ENCODE results near the gene CC2D2B.

Gene CC2D2B

DNA sequence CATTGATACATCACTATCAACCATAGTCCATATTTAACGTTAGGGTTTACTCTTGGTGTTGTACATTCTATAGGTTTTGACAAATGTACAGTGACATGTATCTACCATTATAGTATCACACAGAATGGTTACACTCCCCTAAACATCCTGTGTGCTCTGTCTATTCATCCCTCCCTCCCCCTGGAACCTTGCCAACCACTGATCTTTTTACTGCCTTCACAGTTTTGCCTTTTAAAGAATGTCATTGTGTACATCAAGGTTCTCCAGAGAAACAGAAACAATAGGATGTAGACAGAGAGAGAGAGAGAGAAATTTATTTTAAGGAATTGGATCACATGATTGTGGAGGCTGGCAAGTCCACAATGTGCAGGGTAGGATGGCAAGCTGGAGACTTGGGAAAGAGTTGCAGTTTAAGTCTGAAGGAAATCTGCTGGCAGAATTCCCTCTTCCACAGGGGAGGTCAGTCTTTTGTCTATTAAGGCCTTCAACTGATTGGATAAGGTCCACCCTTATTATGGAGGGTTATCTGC lies 90.5 kb downstream of the CC2D2B start:
- H3K4me3 ChIP-seq (ENCODE audit: control insufficient read depth, low read depth, low read length) = no peak overlapping the region
- TF ChIP-seq, protein P1, sequence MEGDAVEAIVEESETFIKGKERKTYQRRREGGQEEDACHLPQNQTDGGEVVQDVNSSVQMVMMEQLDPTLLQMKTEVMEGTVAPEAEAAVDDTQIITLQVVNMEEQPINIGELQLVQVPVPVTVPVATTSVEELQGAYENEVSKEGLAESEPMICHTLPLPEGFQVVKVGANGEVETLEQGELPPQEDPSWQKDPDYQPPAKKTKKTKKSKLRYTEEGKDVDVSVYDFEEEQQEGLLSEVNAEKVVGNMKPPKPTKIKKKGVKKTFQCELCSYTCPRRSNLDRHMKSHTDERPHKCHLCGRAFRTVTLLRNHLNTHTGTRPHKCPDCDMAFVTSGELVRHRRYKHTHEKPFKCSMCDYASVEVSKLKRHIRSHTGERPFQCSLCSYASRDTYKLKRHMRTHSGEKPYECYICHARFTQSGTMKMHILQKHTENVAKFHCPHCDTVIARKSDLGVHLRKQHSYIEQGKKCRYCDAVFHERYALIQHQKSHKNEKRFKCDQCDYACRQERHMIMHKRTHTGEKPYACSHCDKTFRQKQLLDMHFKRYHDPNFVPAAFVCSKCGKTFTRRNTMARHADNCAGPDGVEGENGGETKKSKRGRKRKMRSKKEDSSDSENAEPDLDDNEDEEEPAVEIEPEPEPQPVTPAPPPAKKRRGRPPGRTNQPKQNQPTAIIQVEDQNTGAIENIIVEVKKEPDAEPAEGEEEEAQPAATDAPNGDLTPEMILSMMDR (conservative IDR thresholded peaks at IDR 0.05; ENCODE audit: control insufficient read depth, insufficient read depth, low read depth, low read length) = no peak
- no peak for DNase-seq (ENCODE audit: low read depth)

- TF ChIP-seq, protein P1 (conservative IDR thresholded peaks at IDR 0.05; ENCODE audit: control insufficient read depth, insufficient read depth, low read depth, low read length) = no peak
- H3K4me3 ChIP-seq (ENCODE audit: control insufficient read depth, low read depth, low read length) = no peak overlapping the region
- no peak for DNase-seq (ENCODE audit: low read depth)
Measured at GRCh38 chr10:96013956-96014355, 106.2 kb downstream of the CC2D2B start.

GRCh38 chr10:96014473-96015102 lies 106.8 kb downstream of the CC2D2B start:
- TF ChIP-seq, protein P1 (conservative IDR thresholded peaks at IDR 0.05; ENCODE audit: control insufficient read depth, insufficient read depth, low read depth, low read length) = no peak
- no peak for DNase-seq (ENCODE audit: low read depth)
- H3K4me3 ChIP-seq (ENCODE audit: control insufficient read depth, low read depth, low read length) = no peak overlapping the region

DNA sequence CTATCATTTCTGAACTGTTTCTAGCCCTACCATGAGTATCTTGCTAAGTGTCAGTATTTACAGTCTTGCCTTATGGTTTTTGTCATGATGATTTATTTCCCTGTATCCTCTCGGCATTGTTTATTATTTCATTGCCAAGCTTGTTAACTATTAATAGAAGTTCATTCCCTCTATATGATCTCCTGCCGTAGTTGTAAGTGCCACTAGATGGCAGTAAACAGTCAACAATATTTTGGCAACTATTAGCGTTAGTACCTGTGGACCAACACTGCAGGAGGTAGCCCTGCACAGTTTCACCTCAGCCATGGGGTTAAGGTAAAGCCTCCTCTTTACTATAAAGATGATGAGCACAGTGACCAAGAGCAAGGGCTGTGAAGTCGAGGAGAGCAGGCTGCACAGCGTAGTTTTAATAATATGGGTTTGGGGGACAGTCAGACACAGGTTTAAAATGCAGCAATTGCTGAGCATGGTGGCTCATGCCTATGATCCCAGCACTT lies 109.5 kb downstream of the CC2D2B start:
- DNase-seq (ENCODE audit: low read depth) = peak; percentile 66
- H3K4me3 ChIP-seq (ENCODE audit: control insufficient read depth, low read depth, low read length) = no peak overlapping the region
- TF ChIP-seq, protein P1 (conservative IDR thresholded peaks at IDR 0.05; ENCODE audit: control insufficient read depth, insufficient read depth, low read depth, low read length) = peak; percentile 85

- H3K4me3 ChIP-seq (ENCODE audit: control insufficient read depth, low read depth, low read length) = no peak overlapping the region
- no peak for DNase-seq (ENCODE audit: low read depth)
- TF ChIP-seq, protein P1 (conservative IDR thresholded peaks at IDR 0.05; ENCODE audit: control insufficient read depth, insufficient read depth, low read depth, low read length) = no peak
Measured at GRCh38 chr10:96021332-96021731, 113.6 kb downstream of the CC2D2B start.

GRCh38 chr10:96022739-96023138 lies 115.0 kb downstream of the CC2D2B start:
- no peak for DNase-seq (ENCODE audit: low read depth)
- H3K4me3 ChIP-seq (ENCODE audit: control insufficient read depth, low read depth, low read length) = no peak overlapping the region
- TF ChIP-seq, protein P1 (conservative IDR thresholded peaks at IDR 0.05; ENCODE audit: control insufficient read depth, insufficient read depth, low read depth, low read length) = no peak
